ENCODE results near the gene IQGAP1. TPM values are rescaled to one million over a fixed set of nuclear protein-coding genes. Genes with fewer than 3 reads are reported as not detected.
"Not testable (repeated sequence)": the region's sequence is repeated elsewhere in the genome, so short reads cannot be mapped to it uniquely, and the experiment has no call there.

The IQGAP1 gene
- total RNA-seq, 1 donor from 2014 or later: 178 TPM

DNA sequence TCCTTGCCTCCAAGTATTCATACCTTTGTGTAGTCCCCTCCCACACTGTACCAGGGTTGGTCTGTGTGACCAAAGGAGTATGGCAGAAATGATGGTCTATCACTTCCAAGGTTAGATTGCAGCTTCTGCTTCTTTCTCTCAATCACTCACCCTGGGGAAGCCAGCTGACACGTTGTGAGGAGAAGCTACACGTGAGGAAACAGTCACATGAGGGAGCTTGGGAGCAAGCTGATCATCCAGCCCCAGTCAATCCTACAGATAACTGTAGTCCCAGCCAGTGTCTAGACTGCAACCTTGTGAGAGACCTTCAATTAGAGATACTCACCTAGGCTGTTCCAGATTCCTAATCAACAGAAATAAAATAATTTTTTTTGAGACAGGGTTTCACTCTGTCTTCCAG is 42.2 kb upstream of the IQGAP1 start:
- no peaks in the 10 kb centered on the region for H3K27me3 Mint-ChIP-seq (ENCODE audit: unreplicated experiment)
- no peak for DNase-seq (ENCODE audit: extremely low spot score, unreplicated experiment)
- H3K9me3 Mint-ChIP-seq (ENCODE audit: unreplicated experiment): no peaks in the 10 kb centered on the region
- no peak overlapping the region for H3K27ac Mint-ChIP-seq (ENCODE audit: unreplicated experiment)
- no peaks in the 10 kb centered on the region for H3K36me3 Mint-ChIP-seq (ENCODE audit: unreplicated experiment)
- TF ChIP-seq, protein P1, sequence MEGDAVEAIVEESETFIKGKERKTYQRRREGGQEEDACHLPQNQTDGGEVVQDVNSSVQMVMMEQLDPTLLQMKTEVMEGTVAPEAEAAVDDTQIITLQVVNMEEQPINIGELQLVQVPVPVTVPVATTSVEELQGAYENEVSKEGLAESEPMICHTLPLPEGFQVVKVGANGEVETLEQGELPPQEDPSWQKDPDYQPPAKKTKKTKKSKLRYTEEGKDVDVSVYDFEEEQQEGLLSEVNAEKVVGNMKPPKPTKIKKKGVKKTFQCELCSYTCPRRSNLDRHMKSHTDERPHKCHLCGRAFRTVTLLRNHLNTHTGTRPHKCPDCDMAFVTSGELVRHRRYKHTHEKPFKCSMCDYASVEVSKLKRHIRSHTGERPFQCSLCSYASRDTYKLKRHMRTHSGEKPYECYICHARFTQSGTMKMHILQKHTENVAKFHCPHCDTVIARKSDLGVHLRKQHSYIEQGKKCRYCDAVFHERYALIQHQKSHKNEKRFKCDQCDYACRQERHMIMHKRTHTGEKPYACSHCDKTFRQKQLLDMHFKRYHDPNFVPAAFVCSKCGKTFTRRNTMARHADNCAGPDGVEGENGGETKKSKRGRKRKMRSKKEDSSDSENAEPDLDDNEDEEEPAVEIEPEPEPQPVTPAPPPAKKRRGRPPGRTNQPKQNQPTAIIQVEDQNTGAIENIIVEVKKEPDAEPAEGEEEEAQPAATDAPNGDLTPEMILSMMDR (IDR thresholded peaks at IDR 0.05): no peak
- no peak overlapping the region for H3K4me3 Mint-ChIP-seq (ENCODE audit: unreplicated experiment)
- peaks cover 17% of the 10 kb centered on the region for H3K4me1 Mint-ChIP-seq (ENCODE audit: unreplicated experiment)

DNA sequence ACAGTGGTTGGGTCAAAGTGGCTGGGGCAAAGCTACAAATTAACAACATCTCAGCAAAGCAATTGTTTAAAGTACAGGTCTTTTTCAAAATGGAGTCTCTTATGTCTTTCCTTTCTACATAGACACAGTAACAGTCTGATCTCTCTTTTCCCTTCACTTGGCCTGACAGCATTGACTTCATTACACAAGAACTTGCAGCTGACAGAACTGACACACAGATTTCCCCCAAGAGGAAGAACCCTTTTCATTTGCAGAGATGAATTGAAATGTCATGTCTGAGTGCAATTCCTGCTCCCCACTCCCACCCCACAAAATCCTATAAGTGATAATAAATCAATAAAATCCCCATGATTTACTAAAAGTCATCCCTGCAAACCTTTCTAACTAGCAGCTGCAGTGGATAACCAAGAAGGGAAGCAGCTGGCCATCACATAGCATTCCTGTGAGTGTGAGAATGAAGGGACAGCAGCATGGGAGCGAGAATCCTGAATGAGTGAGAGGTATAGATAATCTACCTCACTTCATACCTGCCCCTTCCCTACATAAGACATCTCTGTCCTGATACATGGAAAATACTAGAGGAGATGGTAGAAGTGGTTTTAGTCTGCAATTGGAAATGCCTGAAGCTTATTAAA is 40.5 kb upstream of the IQGAP1 start:
- H3K4me3 Mint-ChIP-seq (ENCODE audit: unreplicated experiment); H3K9me3 Mint-ChIP-seq (ENCODE audit: unreplicated experiment); DNase-seq (ENCODE audit: extremely low spot score, unreplicated experiment); H3K27me3 Mint-ChIP-seq (ENCODE audit: unreplicated experiment); H3K27ac Mint-ChIP-seq (ENCODE audit: unreplicated experiment); H3K36me3 Mint-ChIP-seq (ENCODE audit: unreplicated experiment): not testable (repeated sequence)
- H3K4me1 Mint-ChIP-seq (ENCODE audit: unreplicated experiment): peaks cover 24% of the 10 kb centered on the region

DNA sequence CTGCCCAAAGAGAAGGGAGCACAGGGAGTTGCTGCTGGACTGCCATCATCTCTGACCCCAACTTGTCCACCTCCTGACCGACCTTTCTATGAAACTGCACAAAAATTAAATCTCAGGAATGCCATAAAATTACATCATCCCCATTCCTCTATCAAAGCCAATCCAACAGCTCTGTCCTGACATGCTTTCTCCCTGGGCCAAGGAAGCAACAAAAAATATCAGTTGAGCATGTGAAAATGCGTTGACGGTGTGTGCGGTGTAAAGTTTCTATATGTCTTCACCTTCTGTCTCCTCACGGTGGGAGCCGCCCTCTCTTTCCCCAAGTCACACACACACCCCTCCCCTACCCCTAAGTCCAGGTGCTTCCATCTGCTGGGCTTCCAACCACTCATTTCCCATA is 39.6 kb upstream of the IQGAP1 start:
- TF ChIP-seq, protein P1 (IDR thresholded peaks at IDR 0.05): no peak
- Mint-ChIP-seq H3K27ac (ENCODE audit: unreplicated experiment) (no peak overlapping the region), H3K4me3 (ENCODE audit: unreplicated experiment) (no peak overlapping the region), H3K4me1 (ENCODE audit: unreplicated experiment) (peaks cover 16% of the 10 kb centered on the region), H3K9me3 (ENCODE audit: unreplicated experiment) (no peaks in the 10 kb centered on the region), H3K27me3 (ENCODE audit: unreplicated experiment) (no peaks in the 10 kb centered on the region), H3K36me3 (ENCODE audit: unreplicated experiment) (no peaks in the 10 kb centered on the region)
- no peak for DNase-seq (ENCODE audit: extremely low spot score, unreplicated experiment)

DNA sequence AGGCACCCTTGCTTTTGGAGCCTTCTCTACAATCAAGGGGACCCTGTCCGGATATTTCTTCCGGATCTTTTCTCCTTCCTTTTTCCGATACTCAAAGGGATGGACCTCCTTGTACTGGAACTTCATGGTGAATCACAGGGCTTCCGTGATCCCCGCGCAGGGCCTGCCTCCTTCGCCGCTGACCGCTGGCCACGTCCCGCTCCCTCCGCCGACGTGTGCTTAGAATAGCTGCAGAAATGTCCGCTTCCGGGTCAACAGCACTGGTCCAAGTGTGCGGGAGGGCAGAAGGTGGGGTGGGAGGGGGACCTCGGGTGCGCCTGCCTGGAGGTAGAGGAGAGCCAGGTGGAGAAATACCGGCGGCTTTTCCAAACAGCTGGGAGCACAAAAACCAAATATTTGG is 39.0 kb upstream of the IQGAP1 start:
- Mint-ChIP-seq H3K27me3 (ENCODE audit: unreplicated experiment) (no peaks in the 10 kb centered on the region), H3K27ac (ENCODE audit: unreplicated experiment) (no peak overlapping the region)

DNA sequence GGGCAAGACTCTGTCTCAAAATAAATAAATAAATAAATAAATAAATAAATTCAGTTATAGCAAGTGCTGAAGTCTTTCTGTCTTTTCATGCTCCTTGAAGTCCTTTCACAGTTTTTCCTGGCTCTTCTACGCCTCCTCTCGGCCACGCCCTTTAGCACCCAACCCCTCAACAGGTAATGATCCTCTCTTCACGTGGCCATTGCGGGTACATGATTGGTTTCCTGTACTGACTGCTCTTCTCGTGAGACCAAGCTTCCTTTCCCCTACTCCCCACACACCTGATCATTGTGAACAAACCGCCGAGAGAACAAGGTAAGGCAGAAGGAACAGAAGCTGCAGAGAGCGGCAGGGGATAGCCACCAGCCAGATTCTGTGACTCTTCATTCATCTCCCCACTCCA is 38.2 kb upstream of the IQGAP1 start:
- no peak overlapping the region for H3K4me3 Mint-ChIP-seq (ENCODE audit: unreplicated experiment)
- H3K9me3 Mint-ChIP-seq (ENCODE audit: unreplicated experiment): no peaks in the 10 kb centered on the region
- DNase-seq (ENCODE audit: extremely low spot score, unreplicated experiment): no peak
- no peaks in the 10 kb centered on the region for H3K36me3 Mint-ChIP-seq (ENCODE audit: unreplicated experiment)
- peaks cover 10% of the 10 kb centered on the region for H3K4me1 Mint-ChIP-seq (ENCODE audit: unreplicated experiment)
- no peaks in the 10 kb centered on the region for H3K27me3 Mint-ChIP-seq (ENCODE audit: unreplicated experiment)
- TF ChIP-seq, protein P1 (IDR thresholded peaks at IDR 0.05): no peak
- no peak overlapping the region for H3K27ac Mint-ChIP-seq (ENCODE audit: unreplicated experiment)

More for the DNA sequence above, 39.0 kb upstream of the IQGAP1 start:
- TF ChIP-seq, protein P1 (IDR thresholded peaks at IDR 0.05): no peak
- Mint-ChIP-seq H3K36me3 (ENCODE audit: unreplicated experiment) (no peaks in the 10 kb centered on the region), H3K9me3 (ENCODE audit: unreplicated experiment) (no peaks in the 10 kb centered on the region), H3K4me1 (ENCODE audit: unreplicated experiment) (peaks cover 10% of the 10 kb centered on the region), H3K4me3 (ENCODE audit: unreplicated experiment) (no peak overlapping the region)
- DNase-seq (ENCODE audit: extremely low spot score, unreplicated experiment): no peak
